Subcutaneous adipose tissue (tissue), 4 donors: ENCODE measurements around the gene HES1. TPM values are rescaled to one million over a fixed set of nuclear protein-coding genes. Genes with fewer than 3 reads are reported as not detected.

Experiments
- total RNA-seq, 4 donors: library from RNA; depleted of rRNA; stranded (reverse); fragments of >200 nt; gene quantifications; one replicate each; pipeline ENCODE4 v1.1.0, GENCODE V29; 2016
- TF ChIP-seq, protein P1 (sequence below): fragments of 450-650 bp; IDR thresholded peaks from one replicate; pipeline ENCODE4 v1.5.1; 2016; ENCODE audit warnings: low read depth, mild to moderate bottlenecking, control low read depth, antibody characterized with exemption, moderate library complexity

The HES1 gene
- total RNA-seq, 4 donors from 2014 or later: 12.1 to 29.3 (median 23.4) TPM

DNA sequence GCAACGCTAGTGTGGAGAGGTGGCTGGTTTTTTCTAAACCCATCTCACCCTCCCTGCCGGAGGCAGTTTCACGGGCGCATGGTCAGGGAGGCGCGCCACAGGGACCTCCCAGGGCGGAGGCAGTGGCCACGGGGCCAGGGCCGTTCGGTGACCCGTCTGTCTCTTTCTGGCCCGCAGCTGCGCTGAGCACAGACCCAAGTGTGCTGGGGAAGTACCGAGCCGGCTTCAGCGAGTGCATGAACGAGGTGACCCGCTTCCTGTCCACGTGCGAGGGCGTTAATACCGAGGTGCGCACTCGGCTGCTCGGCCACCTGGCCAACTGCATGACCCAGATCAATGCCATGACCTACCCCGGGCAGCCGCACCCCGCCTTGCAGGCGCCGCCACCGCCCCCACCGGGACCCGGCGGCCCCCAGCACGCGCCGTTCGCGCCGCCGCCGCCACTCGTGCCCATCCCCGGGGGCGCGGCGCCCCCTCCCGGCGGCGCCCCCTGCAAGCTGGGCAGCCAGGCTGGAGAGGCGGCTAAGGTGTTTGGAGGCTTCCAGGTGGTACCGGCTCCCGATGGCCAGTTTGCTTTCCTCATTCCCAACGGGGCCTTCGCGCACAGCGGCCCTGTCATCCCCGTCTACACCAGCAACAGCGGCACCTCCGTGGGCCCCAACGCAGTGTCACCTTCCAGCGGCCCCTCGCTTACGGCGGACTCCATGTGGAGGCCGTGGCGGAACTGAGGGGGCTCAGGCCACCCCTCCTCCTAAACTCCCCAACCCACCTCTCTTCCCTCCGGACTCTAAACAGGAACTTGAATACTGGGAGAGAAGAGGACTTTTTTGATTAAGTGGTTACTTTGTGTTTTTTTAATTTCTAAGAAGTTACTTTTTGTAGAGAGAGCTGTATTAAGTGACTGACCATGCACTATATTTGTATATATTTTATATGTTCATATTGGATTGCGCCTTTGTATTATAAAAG, 1.8 kb downstream of the HES1 start:
- TF ChIP-seq, protein P1, sequence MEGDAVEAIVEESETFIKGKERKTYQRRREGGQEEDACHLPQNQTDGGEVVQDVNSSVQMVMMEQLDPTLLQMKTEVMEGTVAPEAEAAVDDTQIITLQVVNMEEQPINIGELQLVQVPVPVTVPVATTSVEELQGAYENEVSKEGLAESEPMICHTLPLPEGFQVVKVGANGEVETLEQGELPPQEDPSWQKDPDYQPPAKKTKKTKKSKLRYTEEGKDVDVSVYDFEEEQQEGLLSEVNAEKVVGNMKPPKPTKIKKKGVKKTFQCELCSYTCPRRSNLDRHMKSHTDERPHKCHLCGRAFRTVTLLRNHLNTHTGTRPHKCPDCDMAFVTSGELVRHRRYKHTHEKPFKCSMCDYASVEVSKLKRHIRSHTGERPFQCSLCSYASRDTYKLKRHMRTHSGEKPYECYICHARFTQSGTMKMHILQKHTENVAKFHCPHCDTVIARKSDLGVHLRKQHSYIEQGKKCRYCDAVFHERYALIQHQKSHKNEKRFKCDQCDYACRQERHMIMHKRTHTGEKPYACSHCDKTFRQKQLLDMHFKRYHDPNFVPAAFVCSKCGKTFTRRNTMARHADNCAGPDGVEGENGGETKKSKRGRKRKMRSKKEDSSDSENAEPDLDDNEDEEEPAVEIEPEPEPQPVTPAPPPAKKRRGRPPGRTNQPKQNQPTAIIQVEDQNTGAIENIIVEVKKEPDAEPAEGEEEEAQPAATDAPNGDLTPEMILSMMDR: no peak

DNA sequence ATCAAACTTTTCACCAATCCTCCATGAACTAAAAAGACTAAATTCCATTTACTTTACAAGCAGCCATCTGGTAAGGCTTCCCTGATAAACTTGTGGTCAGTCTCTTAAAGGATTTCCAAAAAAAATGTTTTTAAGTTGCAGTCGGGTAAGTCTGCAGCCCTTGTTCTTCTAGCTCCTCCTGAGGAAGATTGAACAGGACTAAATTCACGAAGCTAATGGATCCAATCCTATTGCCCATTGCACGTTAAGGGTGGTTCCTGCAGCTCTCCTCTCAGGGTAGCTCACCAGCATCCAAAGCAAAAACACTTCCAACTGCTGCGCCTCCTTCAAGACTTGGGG, 2.8 kb downstream of the HES1 start:
- TF ChIP-seq, protein P1: no peak

DNA sequence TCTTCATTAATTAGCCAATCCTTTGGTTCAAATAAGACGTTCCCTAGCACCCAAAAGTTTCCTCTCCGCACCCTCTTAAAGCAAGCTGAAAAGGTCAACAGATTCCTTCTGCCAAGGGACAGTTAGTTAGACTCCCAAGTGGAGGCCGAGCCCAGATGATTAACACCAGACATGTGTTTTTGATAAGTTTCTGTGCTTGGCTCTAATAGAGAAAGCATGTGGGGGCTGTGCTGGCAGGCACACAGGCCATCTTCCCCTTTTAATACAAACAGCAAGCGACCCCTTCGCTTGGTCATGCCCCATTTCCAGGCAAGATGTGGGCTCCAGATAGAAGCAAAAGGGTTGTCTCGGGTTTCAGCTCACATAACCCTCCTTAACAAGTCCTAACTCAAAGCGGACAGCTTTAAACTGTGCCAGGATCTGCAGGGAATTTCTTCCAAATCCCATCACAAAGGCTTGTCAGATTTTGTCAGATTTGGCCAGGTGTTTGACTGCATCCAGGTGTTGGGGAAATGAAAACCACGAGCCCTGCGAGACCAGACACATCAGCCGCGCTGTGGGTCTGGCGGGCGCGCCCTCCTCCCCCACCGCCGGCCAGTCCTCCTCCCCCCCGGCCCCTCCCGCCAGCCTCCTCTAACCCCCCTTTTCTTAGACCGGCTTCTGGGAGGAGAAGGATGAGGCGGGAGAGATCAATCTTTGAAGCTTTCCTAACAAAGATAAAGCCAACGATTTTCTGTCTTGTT, 3.3 kb downstream of the HES1 start:
- TF ChIP-seq, protein P1: no peak

DNA sequence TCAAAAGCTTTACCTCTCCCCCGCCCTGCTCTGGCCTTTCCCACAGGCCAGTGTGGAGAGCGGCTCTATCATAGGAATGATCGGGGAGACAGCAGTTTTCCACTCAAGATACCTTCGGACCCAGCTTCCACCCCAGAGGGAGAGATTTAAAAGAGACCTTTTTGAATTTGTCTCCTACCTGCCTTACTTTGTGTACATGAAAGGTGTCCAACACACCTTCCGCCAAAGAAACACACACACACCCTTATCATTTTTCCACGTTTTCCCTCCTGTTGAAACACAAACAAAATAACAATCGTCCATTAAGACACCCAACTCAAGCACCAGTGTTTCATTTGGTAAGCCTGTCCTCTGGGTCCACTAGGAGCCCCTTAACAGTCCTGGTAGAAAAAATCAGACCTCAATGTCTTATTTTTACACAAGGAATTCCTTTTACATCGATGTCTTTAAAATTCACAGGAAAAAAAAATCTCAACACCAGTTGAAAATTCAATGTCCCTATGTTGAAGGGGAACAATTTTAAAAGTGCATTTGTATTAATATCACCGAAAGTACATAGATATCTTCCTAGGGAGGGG, 4.0 kb downstream of the HES1 start:
- TF ChIP-seq, protein P1: no peak

DNA sequence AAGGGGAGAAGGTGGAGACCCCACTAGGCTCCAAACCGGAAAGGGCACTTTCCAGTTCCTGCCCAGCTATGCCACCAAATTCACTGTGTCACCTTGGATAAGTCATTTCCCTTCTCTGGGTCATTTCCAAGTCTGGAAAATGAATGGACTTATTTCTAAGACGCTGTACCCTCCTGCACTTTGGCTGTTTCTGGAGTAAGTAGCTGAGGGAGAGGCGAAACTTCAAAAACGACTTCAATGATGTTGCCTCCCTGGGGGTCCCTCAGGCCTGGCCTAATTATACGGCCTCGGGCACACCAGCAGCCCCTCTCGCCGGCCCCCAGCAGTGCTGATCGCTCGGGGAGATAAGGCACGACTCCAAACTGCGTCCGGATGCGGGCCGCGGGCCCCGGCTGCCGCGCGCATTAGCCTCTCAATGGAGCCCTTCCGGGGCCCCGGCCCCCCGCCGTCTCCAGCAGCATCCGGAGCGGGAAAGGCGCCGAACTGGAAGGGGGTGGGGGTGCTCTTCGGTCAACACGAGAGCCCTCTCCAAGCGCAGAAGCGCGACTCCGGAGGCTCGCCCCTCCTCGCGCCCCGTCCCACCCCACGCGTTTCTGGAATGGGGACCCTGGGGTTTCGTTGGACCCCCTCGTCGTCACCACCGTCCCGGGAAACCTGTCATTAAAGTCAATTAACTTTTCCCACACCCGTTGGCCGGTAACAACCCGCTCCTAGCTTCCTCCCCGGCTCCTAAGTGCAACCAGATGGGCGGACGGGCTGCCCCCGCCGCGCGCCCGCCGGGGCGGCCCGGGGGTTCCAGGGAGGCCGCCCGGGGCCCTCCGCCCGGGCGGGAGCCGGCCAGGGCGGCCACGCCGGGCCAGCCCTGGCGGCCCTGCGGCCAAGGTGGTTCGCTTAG, 4.8 kb downstream of the HES1 start:
- TF ChIP-seq, protein P1: no peak

DNA sequence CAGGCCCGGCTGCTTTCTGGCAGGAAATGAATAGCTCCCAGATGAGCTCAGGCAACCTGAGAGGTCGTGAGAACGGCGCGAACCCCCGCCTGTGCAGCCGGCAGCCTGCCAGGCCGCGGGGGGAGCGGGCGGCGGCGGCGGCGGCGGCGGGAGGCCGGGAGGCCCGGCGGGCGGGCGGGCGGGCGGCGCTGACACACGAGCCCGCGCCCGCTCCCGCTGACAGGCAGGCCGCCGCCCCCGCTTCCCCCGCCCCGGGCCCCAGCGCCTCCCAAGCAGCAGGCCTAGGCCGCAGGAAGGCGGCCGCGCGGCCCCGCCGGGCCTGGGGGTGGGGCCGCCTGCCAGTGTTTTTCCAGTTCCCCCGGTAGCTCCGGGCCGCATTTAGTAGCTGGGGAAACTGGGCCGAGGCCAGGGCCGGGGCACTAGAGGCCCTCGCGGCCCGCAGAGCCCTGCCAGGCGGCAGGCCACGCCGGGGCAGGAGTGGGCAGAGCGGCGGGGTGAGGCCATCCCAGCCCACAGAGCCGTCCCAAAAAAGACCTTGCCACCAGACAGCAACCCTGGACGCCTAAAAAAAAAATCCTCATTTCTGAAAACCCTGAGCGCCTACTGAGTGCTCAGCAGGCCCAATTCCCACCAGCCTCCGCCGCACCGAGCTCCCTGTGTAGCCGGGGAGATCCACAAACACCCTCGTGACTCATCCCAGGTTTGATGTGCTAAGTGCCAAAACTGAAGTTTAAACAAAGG, 5.6 kb downstream of the HES1 start:
- TF ChIP-seq, protein P1: no peak
